ENCODE results near the gene MPHOSPH10.
"Not testable (repeated sequence)": the region's sequence is repeated elsewhere in the genome, so short reads cannot be mapped to it uniquely, and the experiment has no call there.

Gene MPHOSPH10

GRCh38 chr2:71130152-71130904 lies at the start of gene MPHOSPH10, which contains the start of gene MCEE:
TSS of gene MPHOSPH10 (plus strand) at chr2:71130634. CDS start at chr2:71130666, 32 bp downstream.
TSS of gene MCEE (minus strand) at chr2:71130229. CDS start at chr2:71130219, 10 bp downstream.
- in situ Hi-C loops (cut with HindIII; ENCODE audit: low sequenced_read_pairs): no loop called here

GRCh38 chr2:71082402-71083252 lies 47.8 kb upstream of the MPHOSPH10 start:
- in situ Hi-C loops (cut with HindIII; ENCODE audit: low sequenced_read_pairs): no loop called here

GRCh38 chr2:71083297-71083696 lies 47.1 kb upstream of the MPHOSPH10 start:
- in situ Hi-C loops (cut with HindIII; ENCODE audit: low sequenced_read_pairs): not testable (repeated sequence)

- in situ Hi-C loops (cut with HindIII; ENCODE audit: low sequenced_read_pairs): not testable (repeated sequence)
These were observed 46.6 kb upstream of the MPHOSPH10 start for GRCh38 chr2:71083752-71084312.

- in situ Hi-C loops (cut with HindIII; ENCODE audit: low sequenced_read_pairs): not testable (repeated sequence)
These were observed 45.0 kb upstream of the MPHOSPH10 start for GRCh38 chr2:71085325-71086003.

- in situ Hi-C loops (cut with HindIII; ENCODE audit: low sequenced_read_pairs): not testable (repeated sequence)
These were observed 41.0 kb upstream of the MPHOSPH10 start for GRCh38 chr2:71089475-71089874.

- in situ Hi-C loops (cut with HindIII; ENCODE audit: low sequenced_read_pairs): not testable (repeated sequence)
These were observed 38.6 kb upstream of the MPHOSPH10 start for GRCh38 chr2:71091808-71092207.

- in situ Hi-C loops (cut with HindIII; ENCODE audit: low sequenced_read_pairs): not testable (repeated sequence)
These were observed 37.8 kb upstream of the MPHOSPH10 start for GRCh38 chr2:71092491-71093260.

GRCh38 chr2:71100195-71100964 lies 30.1 kb upstream of the MPHOSPH10 start:
- in situ Hi-C loops (cut with HindIII; ENCODE audit: low sequenced_read_pairs): no loop called here

- in situ Hi-C loops (cut with HindIII; ENCODE audit: low sequenced_read_pairs): no loop called here
These were observed 28.8 kb upstream of the MPHOSPH10 start for GRCh38 chr2:71101656-71102055.

GRCh38 chr2:71102981-71103681 lies 27.3 kb upstream of the MPHOSPH10 start:
- in situ Hi-C loops (cut with HindIII; ENCODE audit: low sequenced_read_pairs): no loop called here

GRCh38 chr2:71103809-71104208 lies 26.6 kb upstream of the MPHOSPH10 start:
- in situ Hi-C loops (cut with HindIII; ENCODE audit: low sequenced_read_pairs): no loop called here

- in situ Hi-C loops (cut with HindIII; ENCODE audit: low sequenced_read_pairs): not testable (repeated sequence)
These were observed 24.0 kb upstream of the MPHOSPH10 start for GRCh38 chr2:71106463-71106862.

GRCh38 chr2:71108091-71108490 lies 22.3 kb upstream of the MPHOSPH10 start:
- in situ Hi-C loops (cut with HindIII; ENCODE audit: low sequenced_read_pairs): no loop called here

- in situ Hi-C loops (cut with HindIII; ENCODE audit: low sequenced_read_pairs): no loop called here
These were observed 16.6 kb upstream of the MPHOSPH10 start for GRCh38 chr2:71113843-71114242.

- in situ Hi-C loops (cut with HindIII; ENCODE audit: low sequenced_read_pairs): no loop called here
These were observed 13.4 kb upstream of the MPHOSPH10 start for GRCh38 chr2:71117063-71117462.

GRCh38 chr2:71120195-71120594 lies 10.2 kb upstream of the MPHOSPH10 start:
- in situ Hi-C loops (cut with HindIII; ENCODE audit: low sequenced_read_pairs): loop anchor here (5.0 kb wide), 1 partner anchor 48 kb away; no protein-coding TSS in a partner anchor

- in situ Hi-C loops (cut with HindIII; ENCODE audit: low sequenced_read_pairs): loop anchor here (5.0 kb wide), 1 partner anchor 49 kb away; no protein-coding TSS in a partner anchor
These were observed 9.0 kb upstream of the MPHOSPH10 start for GRCh38 chr2:71121479-71121878.
